Glutamatergic neuron (in vitro differentiated cells): ENCODE data around the gene GP1BB. TPM values are rescaled to one million over a fixed set of nuclear protein-coding genes. Genes with fewer than 3 reads are reported as not detected.

ENCODE experiments used
- DNase-seq: peaks from one replicate; pipeline ENCODE4 v3.0.0; 2022
- H3K27ac Mint-ChIP-seq: one replicate; pipeline ENCODE4 v1.8.0; 2020; ENCODE audit warnings: mild to moderate bottlenecking, mixed read lengths, inconsistent platforms; ENCODE audit not compliant: unreplicated experiment
- H3K27me3 Mint-ChIP-seq: one replicate; pipeline ENCODE4 v1.8.0; 2020; ENCODE audit warnings: mild to moderate bottlenecking, moderate library complexity, mixed read lengths, inconsistent platforms; ENCODE audit not compliant: unreplicated experiment
- H3K36me3 Mint-ChIP-seq: one replicate; pipeline ENCODE4 v1.8.0; 2020; ENCODE audit warnings: mild to moderate bottlenecking, mixed read lengths, inconsistent platforms; ENCODE audit not compliant: unreplicated experiment
- H3K4me1 Mint-ChIP-seq: one replicate; pipeline ENCODE4 v1.8.0; 2020; ENCODE audit warnings: mild to moderate bottlenecking, low read depth, mixed read lengths, inconsistent platforms; ENCODE audit not compliant: unreplicated experiment
- H3K4me3 Mint-ChIP-seq: one replicate; pipeline ENCODE4 v1.8.0; 2020; ENCODE audit warnings: mild to moderate bottlenecking, mixed read lengths, inconsistent platforms; ENCODE audit not compliant: unreplicated experiment
- H3K9me3 Mint-ChIP-seq: one replicate; pipeline ENCODE4 v1.8.0; 2020; ENCODE audit warnings: mild to moderate bottlenecking, moderate library complexity, mixed read lengths, inconsistent platforms; ENCODE audit not compliant: unreplicated experiment
- CTCF ChIP-seq: fragments of 200-600 bp; sonication (generic); IDR thresholded peaks from one replicate; pipeline ENCODE4 v1.5.0; 2021; ENCODE audit not compliant: partially characterized antibody, unreplicated experiment
- total RNA-seq: library from RNA; stranded (reverse); fragmentation: NEBNext Ultra II Directional; extraction: Animal tissue kit (Norgen Biotek cat#: 25700); gene quantifications from one replicate; pipeline ENCODE4 v1.2.1, GENCODE V29; 2021; ENCODE audit not compliant: unreplicated experiment

Gene GP1BB
- total RNA-seq, 1 donor from 2014 or later, result 8.3 TPM

GRCh38 chr22:19727310-19728150 is 4.2 kb downstream of the GP1BB start:
- Mint-ChIP-seq H3K27me3 (peaks cover 37% of the 10 kb centered on the region), H3K36me3 (no peaks in the 10 kb centered on the region), H3K27ac (peak overlapping the region; percentile 48), H3K9me3 (peaks cover 23% of the 10 kb centered on the region), H3K4me3 (peak overlapping the region; percentile 34), H3K4me1 (peaks cover 5% of the 10 kb centered on the region)
- TF ChIP-seq CTCF, result no peak
- DNase-seq, result no peak

DNA sequence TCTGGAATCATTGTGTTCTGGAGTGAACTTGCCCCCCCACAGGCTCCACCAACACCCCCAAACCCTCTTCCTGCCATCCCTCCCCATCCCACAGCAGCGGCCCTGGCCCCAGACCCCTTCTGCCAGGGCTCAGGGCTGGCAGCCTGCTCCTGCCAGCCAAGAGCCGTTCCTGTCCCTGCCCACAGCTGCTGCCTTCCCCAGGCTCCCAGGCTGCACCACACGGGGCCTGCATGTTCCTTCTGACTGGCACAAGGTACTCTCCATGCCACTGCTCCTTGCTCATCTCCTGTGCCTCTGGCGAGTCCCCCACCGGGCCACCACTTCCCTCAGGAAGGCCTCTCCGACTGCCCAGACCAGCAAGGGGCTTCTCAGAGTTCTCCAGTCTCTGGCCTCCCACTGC is 4.9 kb downstream of the GP1BB start:
- peaks cover 6% of the 10 kb centered on the region for H3K4me1 Mint-ChIP-seq
- DNase-seq, result no peak
- H3K36me3 Mint-ChIP-seq, result no peaks in the 10 kb centered on the region
- no peak for TF ChIP-seq CTCF
- no peak overlapping the region for H3K4me3 Mint-ChIP-seq
- peaks cover 37% of the 10 kb centered on the region for H3K27me3 Mint-ChIP-seq
- H3K27ac Mint-ChIP-seq, result no peak overlapping the region
- peaks cover 23% of the 10 kb centered on the region for H3K9me3 Mint-ChIP-seq

- peaks cover 6% of the 10 kb centered on the region for H3K4me1 Mint-ChIP-seq
- no peaks in the 10 kb centered on the region for H3K36me3 Mint-ChIP-seq
- no peak for DNase-seq
- H3K27me3 Mint-ChIP-seq, result peaks cover 37% of the 10 kb centered on the region
- peaks cover 23% of the 10 kb centered on the region for H3K9me3 Mint-ChIP-seq
- TF ChIP-seq CTCF, result no peak
- no peak overlapping the region for H3K4me3 Mint-ChIP-seq
- no peak overlapping the region for H3K27ac Mint-ChIP-seq
Measured at GRCh38 chr22:19728836-19729235, 5.5 kb downstream of the GP1BB start.

DNA sequence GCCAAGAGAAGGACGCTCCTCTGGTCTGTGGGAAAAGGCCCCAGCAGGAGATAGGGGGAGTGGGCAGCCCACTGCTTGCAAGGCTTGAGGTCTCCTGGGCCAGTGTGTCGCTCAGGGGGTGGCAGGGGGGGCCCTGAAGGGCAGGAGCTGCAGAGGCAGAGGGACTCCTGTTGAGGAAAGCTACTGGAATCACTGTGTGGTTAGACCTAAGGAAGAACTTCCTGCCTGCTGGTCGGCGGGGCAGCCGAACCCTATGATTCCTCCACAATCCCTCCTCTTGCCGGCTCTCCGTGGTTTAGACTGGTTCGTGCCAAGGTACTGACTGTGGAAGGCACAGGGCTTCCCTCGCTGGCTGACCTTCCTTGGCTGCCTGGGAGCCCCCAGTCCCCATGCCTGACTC is 6.2 kb downstream of the GP1BB start:
- H3K36me3 Mint-ChIP-seq, result no peaks in the 10 kb centered on the region
- peaks cover 37% of the 10 kb centered on the region for H3K27me3 Mint-ChIP-seq
- H3K9me3 Mint-ChIP-seq, result peaks cover 22% of the 10 kb centered on the region
- H3K4me3 Mint-ChIP-seq, result no peak overlapping the region
- peaks cover 6% of the 10 kb centered on the region for H3K4me1 Mint-ChIP-seq
- TF ChIP-seq CTCF, result no peak
- no peak for DNase-seq
- no peak overlapping the region for H3K27ac Mint-ChIP-seq

DNA sequence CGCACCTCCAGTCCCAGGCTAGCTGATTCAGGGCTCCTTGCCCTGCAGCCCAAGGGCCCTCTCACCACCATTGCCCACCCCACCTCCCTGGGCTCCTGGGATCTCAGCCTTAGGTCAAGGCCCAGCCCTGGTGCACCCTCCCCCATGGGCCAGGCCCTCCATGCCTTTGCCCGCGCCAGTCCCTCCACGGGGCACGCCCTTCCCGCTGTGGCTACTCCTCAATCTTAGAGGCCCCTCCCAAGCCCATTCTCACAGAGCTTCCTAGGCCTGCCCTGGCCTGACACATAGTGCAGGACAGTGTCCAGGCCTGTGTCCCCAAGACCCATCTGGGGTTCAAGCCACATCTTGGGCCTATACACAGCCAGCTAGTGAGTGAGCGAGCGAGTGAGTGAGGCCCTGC is 6.9 kb downstream of the GP1BB start:
- no peak overlapping the region for H3K27ac Mint-ChIP-seq
- H3K36me3 Mint-ChIP-seq, result no peaks in the 10 kb centered on the region
- no peak overlapping the region for H3K4me3 Mint-ChIP-seq
- peaks cover 6% of the 10 kb centered on the region for H3K4me1 Mint-ChIP-seq
- H3K9me3 Mint-ChIP-seq, result peaks cover 15% of the 10 kb centered on the region
- TF ChIP-seq CTCF, result no peak
- no peak for DNase-seq
- peaks cover 31% of the 10 kb centered on the region for H3K27me3 Mint-ChIP-seq
